PFSK-1 (cell line): ENCODE results near the gene NKIRAS2.

Source experiments
- FOXP2 ChIP-seq: optimal IDR thresholded peaks from 2 replicates; pipeline ENCODE3; 2011; ENCODE audit warnings: borderline replicate concordance, control low read depth, inconsistent platforms; ENCODE audit not compliant: insufficient read depth; ENCODE audit errors: extremely low read length, extremely low read depth
- POLR2AphosphoS5 ChIP-seq: IDR thresholded peaks from 2 replicates; pipeline ENCODE4 v1.6.1; 2012; ENCODE audit warnings: low read depth, mild to moderate bottlenecking, control low read depth, low read length, moderate library complexity
- SIN3A ChIP-seq: IDR thresholded peaks from 2 replicates; pipeline ENCODE4 v1.6.1; 2012; ENCODE audit warnings: mild to moderate bottlenecking, low read length, moderate library complexity, borderline replicate concordance; ENCODE audit not compliant: insufficient read depth
- TAF1 ChIP-seq: IDR thresholded peaks from 2 replicates; pipeline ENCODE4 v1.6.1; 2012; ENCODE audit warnings: low read length, control low read depth, borderline replicate concordance; ENCODE audit not compliant: insufficient read depth
- TF ChIP-seq, protein P1 (sequence below), 2 experiments: IDR thresholded peaks; 2 replicates each; pipeline versions ENCODE4 v1.6.1 to v1.8.0; 2011 to 2012; ENCODE audit warnings: low read depth in 2 of 2, low read length in 2 of 2, control low read depth in 1 of 2, inconsistent platforms in 1 of 2, mild to moderate bottlenecking in 1 of 2, moderate library complexity in 1 of 2; ENCODE audit not compliant: insufficient read depth in 1 of 2

Gene NKIRAS2

DNA sequence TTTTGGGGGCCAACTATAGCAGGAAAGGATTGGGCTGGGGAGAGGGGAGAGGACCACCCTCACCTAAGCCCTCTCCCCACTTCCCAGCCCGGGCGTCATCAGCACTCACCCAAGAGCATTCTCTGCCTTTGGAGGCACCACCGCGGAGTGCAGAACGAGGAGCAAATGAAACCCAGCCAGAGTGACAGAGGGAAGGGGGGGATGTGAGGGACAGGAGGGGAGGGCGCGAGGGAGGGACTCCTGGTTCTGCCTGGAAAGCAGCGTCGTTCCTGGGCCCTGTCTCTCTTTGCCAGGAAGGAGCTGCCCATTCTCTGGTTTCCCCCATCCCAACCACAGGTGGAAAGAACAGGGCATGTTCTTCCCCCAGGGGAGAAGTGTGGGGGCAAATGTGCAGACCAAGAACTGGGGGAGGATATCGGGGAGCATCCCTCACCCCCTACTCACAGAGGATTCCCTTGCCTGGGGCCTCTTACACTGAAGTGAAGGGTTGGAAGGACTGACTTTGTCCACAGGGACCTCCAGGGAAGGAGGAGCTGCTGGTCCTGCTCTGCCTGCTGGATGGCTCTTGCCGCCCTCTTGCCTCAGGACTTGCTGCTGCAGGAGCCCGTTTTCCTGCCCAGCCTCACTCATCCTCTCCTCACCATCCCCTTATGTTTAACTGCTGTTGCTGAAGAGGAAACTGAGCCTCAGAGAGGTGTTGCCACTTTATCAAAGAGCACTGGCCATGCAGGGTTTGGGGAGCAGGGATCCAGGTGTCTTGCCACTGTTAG is 34.0 kb downstream of the NKIRAS2 start:
- TF ChIP-seq, protein P1, sequence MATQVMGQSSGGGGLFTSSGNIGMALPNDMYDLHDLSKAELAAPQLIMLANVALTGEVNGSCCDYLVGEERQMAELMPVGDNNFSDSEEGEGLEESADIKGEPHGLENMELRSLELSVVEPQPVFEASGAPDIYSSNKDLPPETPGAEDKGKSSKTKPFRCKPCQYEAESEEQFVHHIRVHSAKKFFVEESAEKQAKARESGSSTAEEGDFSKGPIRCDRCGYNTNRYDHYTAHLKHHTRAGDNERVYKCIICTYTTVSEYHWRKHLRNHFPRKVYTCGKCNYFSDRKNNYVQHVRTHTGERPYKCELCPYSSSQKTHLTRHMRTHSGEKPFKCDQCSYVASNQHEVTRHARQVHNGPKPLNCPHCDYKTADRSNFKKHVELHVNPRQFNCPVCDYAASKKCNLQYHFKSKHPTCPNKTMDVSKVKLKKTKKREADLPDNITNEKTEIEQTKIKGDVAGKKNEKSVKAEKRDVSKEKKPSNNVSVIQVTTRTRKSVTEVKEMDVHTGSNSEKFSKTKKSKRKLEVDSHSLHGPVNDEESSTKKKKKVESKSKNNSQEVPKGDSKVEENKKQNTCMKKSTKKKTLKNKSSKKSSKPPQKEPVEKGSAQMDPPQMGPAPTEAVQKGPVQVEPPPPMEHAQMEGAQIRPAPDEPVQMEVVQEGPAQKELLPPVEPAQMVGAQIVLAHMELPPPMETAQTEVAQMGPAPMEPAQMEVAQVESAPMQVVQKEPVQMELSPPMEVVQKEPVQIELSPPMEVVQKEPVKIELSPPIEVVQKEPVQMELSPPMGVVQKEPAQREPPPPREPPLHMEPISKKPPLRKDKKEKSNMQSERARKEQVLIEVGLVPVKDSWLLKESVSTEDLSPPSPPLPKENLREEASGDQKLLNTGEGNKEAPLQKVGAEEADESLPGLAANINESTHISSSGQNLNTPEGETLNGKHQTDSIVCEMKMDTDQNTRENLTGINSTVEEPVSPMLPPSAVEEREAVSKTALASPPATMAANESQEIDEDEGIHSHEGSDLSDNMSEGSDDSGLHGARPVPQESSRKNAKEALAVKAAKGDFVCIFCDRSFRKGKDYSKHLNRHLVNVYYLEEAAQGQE (IDR thresholded peaks at IDR 0.05; ENCODE audit: insufficient read depth in 1 of 2, low read depth in 2 of 2, low read length in 2 of 2) = no peak
- TF ChIP-seq TAF1 = no peak
- no peak for TF ChIP-seq SIN3A
- TF ChIP-seq FOXP2 = no peak
- no peak for TF ChIP-seq POLR2AphosphoS5

DNA sequence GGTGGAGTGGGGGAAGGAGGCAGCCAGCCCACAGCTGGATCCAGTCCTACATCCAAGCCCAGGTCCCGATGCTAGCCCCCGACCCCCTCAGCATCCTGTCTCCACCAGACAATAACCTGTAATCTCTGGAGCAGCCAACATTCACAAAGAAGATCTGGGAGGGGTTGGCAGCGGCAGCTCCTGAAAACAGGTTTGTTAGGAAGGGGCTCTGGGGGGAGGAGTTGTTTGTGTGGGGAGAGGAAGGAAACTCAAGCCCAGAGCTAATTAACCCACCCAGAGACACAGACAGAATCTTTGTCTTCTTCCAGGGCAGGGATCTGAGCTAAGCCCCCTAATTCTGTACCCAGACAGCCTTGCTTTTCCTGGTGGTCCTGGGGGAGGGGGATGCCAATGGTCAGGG is 35.1 kb downstream of the NKIRAS2 start:
- TF ChIP-seq, protein P1 (IDR thresholded peaks at IDR 0.05; ENCODE audit: insufficient read depth in 1 of 2, low read depth in 2 of 2, low read length in 2 of 2) = no peak
- no peak for TF ChIP-seq POLR2AphosphoS5
- TF ChIP-seq SIN3A = no peak
- no peak for TF ChIP-seq FOXP2
- TF ChIP-seq TAF1 = no peak

- TF ChIP-seq SIN3A = no peak
- no peak for TF ChIP-seq POLR2AphosphoS5
- TF ChIP-seq, protein P1 (IDR thresholded peaks at IDR 0.05; ENCODE audit: insufficient read depth in 1 of 2, low read depth in 2 of 2, low read length in 2 of 2) = no peak
- TF ChIP-seq FOXP2 = no peak
- TF ChIP-seq TAF1 = no peak
Measured at GRCh38 chr17:42055496-42055895, 35.6 kb downstream of the NKIRAS2 start.

GRCh38 chr17:42056635-42057034 is 36.7 kb downstream of the NKIRAS2 start:
- TF ChIP-seq SIN3A (no peak), POLR2AphosphoS5 (no peak), TAF1 (no peak), FOXP2 (no peak)
- TF ChIP-seq, protein P1 (IDR thresholded peaks at IDR 0.05; ENCODE audit: insufficient read depth in 1 of 2, low read depth in 2 of 2, low read length in 2 of 2) = no peak

DNA sequence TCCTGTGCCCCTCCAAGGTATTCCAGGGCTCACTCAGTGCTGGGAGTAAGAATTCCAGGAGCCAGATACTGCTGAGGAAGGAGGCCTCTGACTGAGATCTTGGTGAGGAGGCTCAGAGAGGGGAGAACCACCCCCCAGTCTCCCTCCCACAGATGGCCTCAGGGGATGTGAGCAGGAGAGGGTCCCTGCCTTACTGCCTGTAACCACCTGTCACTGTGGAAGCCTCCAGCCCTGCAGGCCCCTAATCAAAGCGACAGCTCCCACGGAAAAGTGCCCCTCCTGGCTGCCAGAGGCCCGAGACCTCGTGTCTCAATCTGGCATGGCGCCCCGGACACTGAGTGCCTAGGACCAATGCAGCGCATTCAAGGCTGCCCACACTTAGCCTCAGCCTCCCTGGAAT is 38.2 kb downstream of the NKIRAS2 start:
- TF ChIP-seq, protein P1 (IDR thresholded peaks at IDR 0.05; ENCODE audit: insufficient read depth in 1 of 2, low read depth in 2 of 2, low read length in 2 of 2) = no peak
- TF ChIP-seq POLR2AphosphoS5 (no peak), TAF1 (no peak), FOXP2 (no peak), SIN3A (no peak)
